HG02610 (cell line): ENCODE data around the gene WDR82.
"Not testable (repeated sequence)": the region's sequence is repeated elsewhere in the genome, so short reads cannot be mapped to it uniquely, and the experiment has no call there.

Experiments used
- ATAC-seq: cut with Tn5 transposase; IDR thresholded peaks from one replicate; pipeline ENCODE4 v1.9.1; 2021; ENCODE audit warnings: mild to moderate bottlenecking, moderate library complexity; ENCODE audit not compliant: unreplicated experiment

Gene WDR82

DNA sequence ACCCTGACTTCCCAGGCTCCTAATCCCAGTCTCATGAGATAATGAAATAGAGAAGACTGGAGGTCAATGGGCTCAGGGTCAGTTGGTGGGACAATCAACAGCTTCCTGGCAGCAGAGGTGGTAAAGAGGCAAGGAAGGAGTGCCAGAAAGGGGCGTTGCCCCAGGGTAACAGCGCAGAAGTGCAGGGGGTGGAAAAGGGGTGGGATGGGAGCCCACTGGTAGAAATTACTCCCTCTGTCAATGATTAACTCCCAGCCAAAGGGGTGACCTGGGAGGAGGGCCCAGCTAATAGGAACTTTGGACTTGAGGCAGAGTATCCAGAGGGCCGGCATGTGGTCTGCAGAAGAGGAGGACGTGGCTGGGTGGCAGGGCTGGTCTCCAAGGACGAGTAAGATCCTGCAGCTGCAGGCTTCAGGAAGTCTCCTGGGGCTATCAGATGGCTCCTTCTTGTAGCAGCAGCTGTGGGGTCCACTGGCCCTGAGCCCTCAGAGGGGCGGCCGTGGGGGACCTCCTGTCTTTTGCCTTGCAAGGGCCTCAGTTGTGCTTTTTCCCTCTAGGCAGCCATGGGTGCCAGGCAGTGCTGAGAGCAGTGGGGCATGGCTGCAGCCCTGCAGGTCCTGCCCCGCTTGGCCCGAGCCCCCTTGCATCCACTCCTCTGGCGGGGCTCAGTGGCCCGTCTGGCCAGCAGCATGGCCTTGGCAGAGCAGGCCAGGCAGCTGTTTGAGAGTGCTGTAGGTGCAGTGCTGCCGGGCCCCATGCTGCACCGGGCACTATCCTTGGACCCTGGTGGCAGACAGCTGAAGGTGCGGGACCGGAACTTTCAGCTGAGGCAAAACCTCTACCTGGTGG, 11.5 kb upstream of the WDR82 start:
- no peak for ATAC-seq

DNA sequence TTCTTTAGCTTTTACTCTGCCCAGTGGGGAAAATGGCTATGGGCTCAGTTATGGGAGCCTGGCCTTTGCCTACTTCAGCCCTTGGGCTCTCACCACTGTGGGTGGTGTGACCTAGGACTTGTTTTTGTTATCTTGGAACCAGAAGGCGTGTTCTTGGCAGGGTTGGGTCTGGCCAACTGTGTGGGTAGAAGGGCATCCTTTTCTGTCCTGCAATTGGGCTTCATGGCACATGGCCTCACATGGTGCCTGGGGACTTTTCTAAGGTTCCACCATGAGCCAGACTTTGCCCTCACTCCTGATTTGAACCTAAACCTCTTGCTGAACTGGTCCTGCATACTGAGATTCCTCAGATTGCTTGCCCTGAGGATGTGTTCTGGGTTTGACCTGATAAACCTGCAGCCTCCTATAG, 10.9 kb upstream of the WDR82 start:
- no peak for ATAC-seq

DNA sequence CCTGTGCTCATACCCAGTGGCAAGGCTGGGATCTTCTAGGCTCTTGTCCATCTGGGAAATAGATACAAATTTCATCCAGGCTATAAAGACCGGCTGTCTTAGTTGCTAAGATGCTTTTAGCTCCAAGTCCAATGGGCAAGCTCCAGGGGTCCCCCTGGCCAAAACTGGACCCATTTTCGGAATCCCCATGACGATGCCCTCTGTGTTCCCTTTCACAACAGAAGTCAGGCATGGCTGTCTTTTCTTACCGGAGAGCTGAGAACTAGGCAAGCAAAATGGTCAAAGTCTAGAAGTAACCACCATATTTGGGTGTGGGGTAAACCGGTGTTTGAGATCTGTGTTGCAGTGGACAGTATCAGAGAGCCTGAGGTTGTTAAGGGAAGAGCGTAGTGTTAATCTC, 10.2 kb upstream of the WDR82 start:
- ATAC-seq: no peak

DNA sequence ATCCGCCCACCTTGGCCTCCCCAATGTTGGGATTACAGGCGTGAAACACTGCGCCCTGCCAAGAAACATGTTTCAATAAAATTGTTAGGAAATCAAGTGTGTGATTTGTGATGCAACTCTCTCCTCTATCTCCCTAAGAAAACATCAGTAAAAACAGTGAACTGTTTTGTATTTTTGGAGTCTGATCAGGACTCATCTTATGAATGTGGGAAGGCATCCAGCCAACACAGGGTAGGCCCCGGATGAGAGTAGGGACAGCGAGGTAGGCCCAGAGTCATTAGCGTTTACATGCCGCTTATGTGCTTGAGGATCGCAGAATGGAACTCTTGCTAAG, 8.3 kb upstream of the WDR82 start:
- no peak for ATAC-seq

DNA sequence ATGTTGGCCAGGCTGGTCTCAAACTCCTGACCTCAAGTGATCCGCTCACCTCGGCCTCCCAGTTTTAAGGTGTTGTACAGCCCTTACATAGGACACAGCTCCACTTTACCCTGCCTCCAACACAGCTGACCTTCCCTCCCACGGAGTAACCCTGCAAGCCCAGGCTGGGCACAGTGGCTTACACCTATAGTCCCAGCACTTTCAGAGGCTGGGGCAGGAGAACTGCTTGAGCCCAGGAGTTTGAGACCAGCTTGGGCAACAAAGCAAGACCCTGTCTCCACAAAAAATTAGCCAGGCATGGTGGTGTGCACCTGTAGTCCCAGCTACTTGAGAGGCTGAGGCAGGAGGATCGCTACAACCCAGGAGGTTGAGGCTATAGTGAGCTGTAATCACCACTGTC, 5.6 kb upstream of the WDR82 start:
- ATAC-seq: not testable (repeated sequence)

DNA sequence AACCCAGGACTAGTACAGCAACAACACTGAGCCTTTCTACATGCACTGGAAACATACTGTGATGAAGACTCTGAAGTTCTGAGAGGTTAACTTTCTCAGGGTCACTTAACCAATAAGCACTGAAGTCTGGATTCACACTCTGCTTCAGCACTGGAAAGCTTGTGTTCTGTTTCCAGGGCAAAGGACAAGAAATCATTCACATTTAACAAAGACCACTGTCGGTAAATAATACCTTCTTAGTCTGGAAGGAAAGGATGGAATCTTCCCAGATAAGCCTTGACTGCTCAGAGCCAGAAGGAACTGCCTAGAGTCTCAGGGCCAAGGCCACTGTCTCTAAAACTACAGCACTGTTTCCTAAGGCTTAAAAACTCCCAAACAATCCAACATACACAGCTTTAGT, 4.9 kb upstream of the WDR82 start:
- ATAC-seq: no peak

DNA sequence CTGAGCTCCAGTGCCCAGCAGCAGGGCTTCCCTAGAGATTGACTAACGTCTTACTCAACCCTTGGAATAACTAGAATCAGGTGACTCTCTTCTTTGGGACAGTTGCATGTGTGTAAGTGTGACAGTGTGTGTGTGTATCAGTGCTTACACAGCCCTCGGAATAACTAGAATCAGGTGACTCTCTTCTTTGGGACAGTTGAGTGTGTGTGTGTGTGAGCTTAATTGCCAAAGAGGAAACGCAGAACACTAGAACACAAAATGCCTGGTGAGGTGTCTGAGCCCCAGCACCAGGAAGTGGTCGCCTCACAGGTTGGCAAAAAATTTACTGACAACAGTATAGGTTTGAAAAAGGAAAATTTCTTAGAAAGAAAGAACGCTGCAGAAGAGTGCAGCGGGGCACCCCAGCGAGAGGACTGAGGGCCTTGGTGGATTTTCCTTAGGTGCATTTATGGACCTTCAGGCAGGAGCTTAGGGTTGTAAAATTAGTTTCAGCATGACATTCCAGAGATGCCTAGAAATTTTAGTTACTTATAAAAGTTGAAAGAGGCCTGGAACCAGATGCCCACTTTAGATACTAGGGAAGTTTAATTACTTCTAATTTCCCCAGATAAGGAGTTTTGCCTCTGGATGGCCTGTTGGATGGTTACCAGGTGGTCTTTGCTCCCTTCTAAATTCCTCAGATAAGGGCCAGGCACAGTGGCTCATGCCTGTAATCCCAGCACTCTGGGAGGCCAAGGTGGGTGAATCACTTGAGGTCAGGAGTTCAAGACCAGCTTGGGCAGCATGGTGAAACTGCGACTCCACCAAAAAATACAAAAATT, 3.7 kb upstream of the WDR82 start:
- no peak for ATAC-seq

DNA sequence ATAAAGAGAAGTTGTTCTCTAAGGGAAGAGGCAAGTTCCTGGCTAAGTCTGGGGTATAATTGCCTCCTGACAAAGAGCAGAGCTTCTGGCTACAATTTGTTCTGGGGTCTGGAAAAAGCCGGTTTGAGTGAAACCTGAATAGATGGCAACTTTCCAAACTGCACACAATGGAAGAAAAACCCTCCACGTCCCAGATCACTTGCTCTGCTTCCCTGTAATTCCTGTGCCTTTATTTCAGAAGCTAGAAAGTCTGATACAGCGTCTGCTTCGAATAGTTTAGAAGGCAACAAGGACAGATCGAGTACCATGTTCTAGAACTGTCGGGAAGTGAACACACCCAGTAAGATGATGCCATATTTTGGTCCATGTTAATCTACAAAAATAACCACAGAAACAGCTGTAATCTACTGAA, 1.6 kb upstream of the WDR82 start:
- ATAC-seq: no peak

DNA sequence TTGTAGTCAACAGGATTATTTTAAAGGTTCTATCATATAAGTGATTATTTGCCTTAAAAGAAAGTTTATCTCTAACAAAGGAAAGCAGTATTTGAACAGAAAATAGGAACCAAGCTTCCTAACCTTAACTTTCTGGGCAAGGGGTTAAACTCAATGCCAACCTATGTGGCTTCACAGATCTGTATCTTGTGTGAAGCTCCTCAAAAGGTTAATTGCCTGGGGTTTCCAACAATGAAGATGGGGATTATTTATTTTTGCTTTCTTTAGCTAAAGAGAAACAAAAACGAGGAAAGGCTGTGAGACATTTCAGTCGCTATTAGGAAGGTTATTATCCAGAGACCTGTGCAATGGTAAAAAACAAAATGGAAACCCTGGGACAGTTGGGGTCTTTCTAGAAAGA, 1.1 kb upstream of the WDR82 start:
- ATAC-seq: no peak

DNA sequence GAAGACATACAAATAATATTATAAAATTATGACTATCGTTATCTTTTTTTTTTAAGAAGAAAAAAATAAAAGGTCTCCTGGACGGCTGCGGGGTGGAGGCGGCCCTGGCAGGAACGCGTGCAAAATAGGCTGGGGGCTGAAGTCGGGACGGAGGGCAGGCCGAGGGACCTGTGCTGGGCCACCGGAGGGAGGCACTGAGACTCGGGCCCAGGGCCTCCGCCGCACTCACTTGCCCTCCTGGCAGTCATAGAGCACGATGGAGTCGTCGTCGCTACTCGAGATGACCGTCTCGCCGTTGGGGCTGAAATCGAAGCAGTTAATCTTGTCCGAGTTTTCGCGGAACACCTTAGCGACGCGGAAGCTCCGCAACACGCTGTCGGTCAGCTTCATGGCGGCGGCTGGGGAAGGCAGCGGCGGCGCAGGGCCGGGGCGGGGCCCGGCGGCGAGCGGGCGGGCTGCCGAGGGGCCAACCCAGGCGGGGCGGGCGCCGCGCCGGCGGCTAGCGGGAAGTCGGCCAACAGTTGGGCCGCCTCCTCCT, 408 bp downstream of the WDR82 start:
- ATAC-seq: peak; percentile 51

DNA sequence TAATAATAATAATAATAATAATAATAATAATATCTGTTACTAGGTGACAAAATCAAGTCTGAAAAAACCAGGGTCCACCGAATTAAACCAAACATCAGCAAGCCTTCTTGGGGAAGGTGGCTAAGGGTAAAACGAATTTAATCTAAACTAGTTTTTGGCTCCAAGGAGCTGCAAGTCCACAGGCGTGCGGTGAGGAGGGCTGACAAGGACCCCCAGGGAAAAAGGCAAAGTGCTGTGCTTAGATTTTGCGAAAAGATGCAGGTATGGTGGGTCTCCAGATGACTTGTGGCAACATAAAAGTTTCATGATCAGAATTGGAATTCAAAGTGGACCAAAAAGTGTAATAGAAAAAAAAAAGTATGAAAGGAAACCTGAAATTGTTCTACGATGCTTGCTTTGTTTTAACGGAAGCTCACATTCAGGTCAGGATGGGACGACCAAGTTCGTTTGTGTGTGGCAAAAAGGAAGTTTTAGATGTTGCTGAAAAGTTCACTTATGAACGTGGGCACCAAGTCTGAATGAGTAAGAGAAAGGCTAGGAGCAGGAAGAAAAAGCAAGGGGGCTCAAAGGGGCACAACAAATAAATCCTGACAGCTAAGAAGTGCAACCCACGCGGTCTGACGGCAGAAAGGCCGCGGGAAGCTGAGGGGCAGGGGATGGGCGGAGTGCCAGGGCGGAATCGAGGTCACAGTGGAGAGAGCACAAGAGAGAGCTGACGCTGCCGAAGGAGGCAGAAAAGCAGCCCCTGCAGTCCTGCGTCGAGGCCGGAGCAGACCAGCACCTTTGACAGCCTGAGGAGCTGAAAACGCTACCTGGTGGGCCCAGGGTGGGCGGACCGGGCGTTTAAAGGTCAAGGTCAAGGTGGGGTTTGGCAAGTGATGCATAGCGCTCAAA, 1.1 kb downstream of the WDR82 start:
- no peak for ATAC-seq

DNA sequence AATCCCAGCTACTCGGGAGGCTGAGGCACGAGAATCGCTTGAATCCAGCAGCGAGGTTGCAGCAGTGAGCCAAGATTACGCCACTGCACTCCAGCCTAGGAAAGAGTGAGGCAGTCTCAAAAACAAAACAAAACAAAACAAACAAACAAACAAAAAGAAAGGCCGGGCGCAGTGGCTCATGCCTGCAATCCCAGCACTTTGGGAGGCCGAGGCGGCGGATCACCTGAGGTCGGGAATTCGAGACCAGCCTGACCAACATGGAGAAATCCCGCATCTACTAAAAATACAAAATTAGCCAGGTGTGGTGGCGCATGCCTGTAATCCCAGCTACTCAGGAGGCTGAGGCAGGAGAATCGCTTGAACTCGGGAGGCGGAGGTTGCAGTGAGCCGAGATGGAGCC, 3.7 kb downstream of the WDR82 start:
- ATAC-seq: not testable (repeated sequence)

DNA sequence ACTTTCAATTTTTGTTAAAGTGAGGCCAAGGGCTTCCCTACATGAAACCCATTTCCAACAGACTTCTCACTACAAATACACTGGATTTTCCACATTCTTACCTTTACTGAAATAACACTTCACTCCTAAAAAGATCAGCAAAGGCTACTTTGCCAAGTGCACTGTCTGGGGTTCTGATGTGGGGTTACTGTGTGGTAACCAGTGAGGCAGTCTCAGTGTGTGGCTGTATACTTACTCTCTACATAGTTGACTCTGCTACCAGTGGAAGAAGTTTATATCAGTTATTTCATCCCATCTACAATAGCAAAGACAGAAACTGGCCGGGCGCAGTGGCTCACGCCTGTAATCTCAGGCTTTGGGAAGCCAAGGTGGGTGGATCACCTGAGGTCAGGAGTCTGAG, 5.6 kb downstream of the WDR82 start:
- no peak for ATAC-seq

DNA sequence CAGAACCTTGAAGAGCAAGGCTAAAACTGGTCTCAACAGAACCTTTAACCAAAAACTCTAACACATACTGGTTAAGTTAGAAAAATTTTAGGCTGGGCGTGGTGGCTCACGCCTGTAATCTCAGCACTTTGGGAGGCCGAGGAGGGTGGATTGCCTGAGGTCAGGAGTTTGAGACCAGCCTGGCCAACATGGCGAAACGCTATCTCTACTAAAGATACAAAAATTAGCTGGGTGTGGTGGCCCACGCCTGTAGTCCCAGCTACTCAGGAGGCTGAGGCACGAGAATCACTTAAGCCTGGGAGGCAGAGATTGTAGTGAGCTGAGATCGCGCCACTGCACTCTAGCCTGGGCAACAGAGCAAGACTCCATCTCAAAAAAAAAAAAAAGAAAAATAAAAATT, 6.3 kb downstream of the WDR82 start:
- not testable (repeated sequence) for ATAC-seq

DNA sequence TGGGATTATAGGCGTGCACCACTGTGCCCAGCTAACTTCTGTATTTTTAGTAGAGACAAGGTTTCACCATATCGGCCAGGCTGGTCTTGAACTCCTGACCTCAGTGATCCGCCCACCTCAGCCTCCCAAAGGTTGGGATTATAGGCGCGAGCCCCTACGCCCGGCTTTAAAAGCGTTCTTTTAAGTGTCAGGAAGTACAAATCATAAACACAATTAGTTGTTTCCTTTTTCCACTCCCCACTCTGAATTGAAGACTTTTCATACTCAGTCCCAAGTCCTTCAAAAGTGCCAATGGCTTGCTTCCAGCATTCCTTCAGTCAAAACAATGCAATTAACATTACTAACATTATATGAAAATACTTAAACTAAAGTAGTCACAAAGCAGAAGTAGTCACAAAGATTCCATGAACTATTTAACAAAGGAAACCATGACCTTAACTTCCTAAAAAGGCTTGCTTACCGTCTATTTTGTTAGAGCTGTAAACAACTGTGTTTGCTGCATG, 8.1 kb downstream of the WDR82 start:
- no peak for ATAC-seq

DNA sequence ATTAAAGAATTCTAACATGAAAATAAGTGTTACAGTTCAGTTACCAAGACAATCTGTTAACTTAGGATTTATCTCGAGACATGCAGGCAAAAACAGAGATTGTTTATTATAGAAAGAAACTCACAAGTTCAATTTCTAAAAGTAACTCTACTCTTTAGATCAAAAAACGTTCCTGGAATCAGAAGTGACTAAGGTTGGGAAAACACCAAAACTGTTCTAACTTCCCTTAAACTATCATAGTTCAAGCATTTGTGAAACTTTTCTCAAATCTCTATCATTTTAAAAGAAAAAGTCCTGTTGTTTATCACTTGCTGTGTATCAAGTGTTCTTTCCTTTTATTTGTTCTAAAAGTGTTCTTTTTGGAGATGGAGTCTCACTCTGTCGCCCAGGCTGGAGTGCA, 8.7 kb downstream of the WDR82 start:
- ATAC-seq: no peak

DNA sequence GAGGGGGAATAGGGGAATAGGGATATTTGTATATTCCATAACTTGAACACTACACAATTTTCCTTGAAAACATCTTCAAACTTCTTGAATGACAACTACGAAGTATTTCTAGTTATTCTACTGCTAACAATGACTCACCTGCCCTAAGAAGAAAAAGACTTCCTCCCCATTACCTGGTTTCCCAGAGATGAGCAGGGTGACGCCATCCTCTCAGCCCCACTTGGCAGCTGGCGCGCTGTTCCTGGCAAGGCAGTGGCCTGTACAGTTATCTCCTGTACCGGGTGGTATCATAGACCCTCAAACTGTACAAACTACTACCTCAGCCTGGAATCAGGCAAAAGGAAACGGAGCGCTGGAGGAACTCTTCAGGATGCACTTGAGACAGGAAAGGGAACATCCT, 10.4 kb downstream of the WDR82 start:
- no peak for ATAC-seq

DNA sequence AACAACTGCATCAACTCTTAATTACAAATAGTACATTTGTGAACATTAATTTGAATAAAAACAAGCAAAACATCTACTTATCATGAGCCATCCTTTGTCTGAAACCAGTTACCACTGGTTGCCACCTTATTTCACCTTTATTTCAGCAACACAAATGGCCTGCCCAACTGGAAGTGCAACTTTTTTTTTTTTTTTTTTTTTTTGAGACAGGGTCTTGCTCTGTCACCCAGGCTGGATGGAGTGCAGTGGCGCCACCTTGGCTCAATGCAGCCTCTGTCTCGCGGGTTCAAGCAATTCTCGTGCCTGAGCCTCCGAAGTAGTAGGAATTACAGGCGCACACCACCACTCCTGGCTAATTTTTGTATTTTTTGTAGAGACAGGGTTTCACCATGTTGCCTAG, 13.1 kb downstream of the WDR82 start:
- ATAC-seq: no peak

DNA sequence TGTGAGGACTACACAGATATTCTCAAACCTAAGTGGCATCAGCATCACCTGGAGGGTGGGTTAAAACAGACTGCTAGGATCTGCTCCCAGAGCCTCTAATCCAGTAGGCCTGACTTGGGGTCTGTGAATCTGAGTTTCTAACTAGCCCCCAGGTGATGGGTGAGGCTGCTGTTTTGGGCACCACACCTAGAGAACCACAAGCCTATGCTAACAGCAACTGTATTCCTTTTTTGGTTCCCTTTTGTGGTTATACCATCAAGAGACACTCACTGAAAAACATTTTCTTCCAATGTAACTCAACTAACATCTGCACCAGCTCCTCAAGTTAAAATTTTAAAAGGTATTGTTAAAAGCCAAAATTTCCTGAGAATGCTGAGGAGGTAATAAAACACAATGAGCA, 16.0 kb downstream of the WDR82 start:
- no peak for ATAC-seq

DNA sequence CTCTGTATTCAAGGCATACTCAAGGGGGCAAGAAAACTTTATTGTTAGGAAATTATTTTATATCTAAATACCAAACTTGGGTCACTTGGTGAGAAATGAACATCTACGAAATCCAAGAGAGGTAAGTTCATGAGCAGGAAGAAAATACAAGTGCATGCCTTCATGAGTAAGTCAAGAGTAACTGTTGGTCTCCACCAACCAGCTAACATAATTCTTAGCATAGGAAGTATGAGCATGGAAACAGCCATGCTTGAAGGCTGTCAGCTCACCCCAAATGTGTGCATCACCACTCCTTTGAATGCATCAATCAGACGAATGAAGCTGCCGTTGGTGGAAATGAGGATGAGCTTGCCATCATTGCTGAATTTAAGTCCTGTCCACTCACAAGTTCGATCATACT, 19.0 kb downstream of the WDR82 start:
- no peak for ATAC-seq

DNA sequence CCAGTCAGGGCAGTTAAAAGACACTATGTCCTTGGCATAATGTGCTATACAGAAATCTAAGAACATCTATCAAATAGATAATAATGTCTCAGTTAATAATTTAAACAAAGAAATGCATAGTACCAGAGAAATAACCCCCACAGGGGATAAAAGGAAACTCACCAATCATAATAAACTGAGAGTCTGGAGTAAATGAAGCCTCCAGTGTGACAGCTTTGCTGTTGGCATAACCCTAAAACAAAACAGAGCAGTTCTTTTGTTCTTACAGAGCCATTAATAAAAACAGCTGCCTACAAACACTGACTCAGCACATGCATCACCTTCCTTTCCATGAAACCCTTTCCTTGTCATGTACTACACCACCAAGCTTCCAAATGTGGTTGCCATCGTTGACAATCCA, 19.4 kb downstream of the WDR82 start:
- ATAC-seq: no peak
